ENCODE measurements around the gene QTRT2.

Gene QTRT2

DNA sequence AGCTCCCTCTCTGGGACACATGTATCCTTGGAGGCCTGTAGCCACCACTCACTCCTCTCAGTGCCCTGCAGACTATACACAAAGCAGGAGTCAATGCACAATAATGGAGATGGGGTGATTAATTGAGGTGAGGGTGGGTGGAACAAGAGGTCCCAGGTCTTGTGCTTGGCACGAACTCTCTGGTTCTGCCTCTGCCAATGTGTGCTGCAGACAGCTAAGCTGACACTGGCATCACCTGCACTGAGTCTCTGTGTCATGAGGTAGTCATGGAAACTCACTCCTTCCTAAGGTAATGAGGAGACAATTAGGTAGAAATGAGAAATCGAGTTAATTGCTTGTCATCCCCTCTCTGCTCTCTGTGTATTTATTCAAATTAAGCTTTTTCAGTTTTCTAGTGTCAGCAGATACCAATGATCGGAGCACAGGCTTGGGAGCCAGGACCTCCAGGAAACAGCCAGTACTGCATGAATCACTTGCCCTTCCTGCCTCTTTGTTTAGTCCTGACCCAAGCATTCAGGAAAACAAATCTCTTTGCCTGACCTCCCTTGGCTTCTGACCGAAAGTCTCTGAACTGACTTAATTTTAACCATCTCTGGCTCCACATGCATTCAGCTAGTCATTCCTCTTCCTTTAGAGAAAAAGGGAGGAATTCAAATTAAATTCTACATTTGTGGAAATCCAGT lies 65.6 kb downstream of the QTRT2 start:
- no peak for DNase-seq (ENCODE audit: low read depth in 2 of 2)

DNA sequence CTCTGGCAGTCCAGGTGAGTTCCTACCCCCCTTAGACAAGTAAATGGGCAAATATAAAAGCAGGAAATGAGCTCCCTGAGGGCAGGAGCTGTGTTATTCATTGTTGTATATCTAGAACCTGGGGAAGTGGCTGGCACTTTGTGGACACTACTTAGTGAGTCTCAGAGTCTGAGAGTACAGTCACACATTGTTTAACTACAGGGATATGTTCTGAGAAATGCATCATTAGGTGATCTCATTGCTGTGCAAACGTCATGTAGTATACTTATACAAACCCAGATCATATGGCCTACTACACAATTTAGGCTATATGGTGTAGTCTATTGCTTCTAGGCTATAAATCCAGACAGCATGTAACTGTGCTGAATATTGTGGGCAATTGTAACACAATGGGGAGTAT lies 69.9 kb downstream of the QTRT2 start:
- no peak for DNase-seq (ENCODE audit: low read depth in 2 of 2)

DNA sequence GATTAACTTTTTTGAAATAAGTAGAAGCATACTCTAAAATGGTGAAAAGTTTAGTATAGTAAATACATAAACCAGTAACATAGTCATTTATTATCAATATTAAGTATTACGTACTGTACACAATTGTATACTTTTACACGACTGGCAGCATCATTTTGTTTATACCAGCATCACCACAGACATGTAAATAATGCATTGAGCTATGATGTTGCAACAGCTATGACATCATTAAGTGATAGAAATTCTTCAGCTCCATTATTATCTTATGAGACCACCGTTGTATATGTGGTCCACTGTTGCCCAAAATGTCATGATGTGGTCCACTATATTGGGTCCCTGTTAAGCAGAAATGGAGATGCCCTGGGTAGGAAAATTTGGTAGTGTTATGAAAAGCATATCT lies 71.0 kb downstream of the QTRT2 start:
- no peak for DNase-seq (ENCODE audit: low read depth in 2 of 2)

DNA sequence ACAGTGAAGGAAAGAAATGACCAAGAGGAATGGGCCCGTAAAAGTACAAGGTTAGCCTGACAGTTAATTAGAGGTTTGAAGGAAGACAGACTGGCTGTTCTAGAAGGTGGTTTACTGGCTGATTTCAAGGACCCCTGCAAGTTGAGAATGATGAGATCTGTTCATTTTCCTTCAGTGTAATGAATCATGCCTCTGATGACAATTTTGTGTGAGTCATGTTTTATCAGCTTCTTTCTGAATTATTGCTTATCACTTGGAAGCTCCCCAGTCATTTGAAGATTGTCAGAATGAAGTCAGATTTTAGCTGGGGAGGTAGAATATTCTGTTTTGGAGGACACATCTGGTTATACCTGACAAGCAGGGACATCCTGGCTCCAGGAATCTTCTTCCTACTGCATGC lies 71.7 kb downstream of the QTRT2 start:
- DNase-seq (ENCODE audit: low read depth in 2 of 2), result no peak

- no peak for DNase-seq (ENCODE audit: low read depth in 2 of 2)
Observed at GRCh38 chr3:114128826-114129225, 72.3 kb downstream of the QTRT2 start.

DNA sequence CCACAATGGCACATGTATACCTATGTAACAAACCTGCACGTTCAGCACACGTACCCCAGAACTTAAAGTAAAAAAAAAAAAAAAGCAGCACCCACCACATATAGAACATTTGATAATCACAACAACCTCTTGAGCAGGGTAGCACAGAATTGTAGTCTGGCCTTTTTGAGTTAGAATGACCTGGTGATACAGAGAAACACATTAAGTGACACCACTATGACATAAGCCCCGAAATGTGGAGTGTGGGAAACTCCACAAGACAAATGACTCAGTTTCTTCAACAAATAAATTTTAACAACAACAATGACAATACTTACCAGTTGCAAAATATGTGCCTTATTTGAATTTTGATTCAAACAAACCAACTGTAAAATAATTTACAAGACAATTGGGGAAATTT lies 76.0 kb downstream of the QTRT2 start:
- no peak for DNase-seq (ENCODE audit: low read depth in 2 of 2)

GRCh38 chr3:114133947-114134346 lies 77.4 kb downstream of the QTRT2 start:
- no peak for DNase-seq (ENCODE audit: low read depth in 2 of 2)
